Coronary artery (tissue), 2 donors: ENCODE measurements around the gene ASCC3.

ENCODE experiments used
- DNase-seq: peaks from one replicate; pipeline ENCODE4 v3.0.0-alpha.2; 2017; ENCODE audit warnings: low spot score
- H3K27ac ChIP-seq, 2 donors: fragments of 200-600 bp; sonication (generic); one replicate each; pipeline ENCODE4 v1.5.1; 2016 to 2019
- H3K4me3 ChIP-seq: fragments of 200-600 bp; sonication (generic); 2 replicates; pipeline ENCODE4 v1.5.1; 2016; ENCODE audit warnings: mild to moderate bottlenecking, moderate library complexity
- CTCF ChIP-seq: fragments of 200-600 bp; sonication (generic); IDR thresholded peaks from one replicate; pipeline ENCODE4 v1.5.1; 2019; ENCODE audit warnings: antibody characterized with exemption

Gene ASCC3

GRCh38 chr6:100488244-100488643 lies 392.9 kb downstream of the ASCC3 start:
- Histone ChIP-seq H3K4me3 (no peak overlapping the region), H3K27ac (no peak overlapping the region)
- DNase-seq: no peak
- no peak for TF ChIP-seq CTCF

- H3K27ac ChIP-seq: no peak overlapping the region
- no peak for DNase-seq
- no peak overlapping the region for H3K4me3 ChIP-seq
- TF ChIP-seq CTCF: no peak
Observed at GRCh38 chr6:100487638-100488037, 393.5 kb downstream of the ASCC3 start.

- no peak overlapping the region for H3K4me3 ChIP-seq
- no peak for TF ChIP-seq CTCF
- H3K27ac ChIP-seq: no peak overlapping the region
- DNase-seq: no peak
Observed at GRCh38 chr6:100485268-100485667, 395.9 kb downstream of the ASCC3 start.

- Histone ChIP-seq H3K27ac (no peak overlapping the region), H3K4me3 (no peak overlapping the region)
- TF ChIP-seq CTCF: no peak
- DNase-seq: no peak
Observed at GRCh38 chr6:100484474-100484873, 396.7 kb downstream of the ASCC3 start.

- no peak overlapping the region for H3K4me3 ChIP-seq
- DNase-seq: no peak
- no peak for TF ChIP-seq CTCF
- no peak overlapping the region for H3K27ac ChIP-seq
Observed at GRCh38 chr6:100482698-100483097, 398.4 kb downstream of the ASCC3 start.

GRCh38 chr6:100479179-100480035 lies 401.7 kb downstream of the ASCC3 start:
- no peak overlapping the region for H3K4me3 ChIP-seq
- no peak for DNase-seq
- peak; percentile 45 for TF ChIP-seq CTCF
- H3K27ac ChIP-seq: no peak overlapping the region

- no peak for TF ChIP-seq CTCF
Observed at GRCh38 chr6:100475554-100476320, 405.4 kb downstream of the ASCC3 start.

More at GRCh38 chr6:100475554-100476320, 405.4 kb downstream of the ASCC3 start:
- DNase-seq: no peak
- H3K4me3 ChIP-seq: no peak overlapping the region
- no peak overlapping the region for H3K27ac ChIP-seq
